ENCODE data around the gene UBR4.

DNA sequence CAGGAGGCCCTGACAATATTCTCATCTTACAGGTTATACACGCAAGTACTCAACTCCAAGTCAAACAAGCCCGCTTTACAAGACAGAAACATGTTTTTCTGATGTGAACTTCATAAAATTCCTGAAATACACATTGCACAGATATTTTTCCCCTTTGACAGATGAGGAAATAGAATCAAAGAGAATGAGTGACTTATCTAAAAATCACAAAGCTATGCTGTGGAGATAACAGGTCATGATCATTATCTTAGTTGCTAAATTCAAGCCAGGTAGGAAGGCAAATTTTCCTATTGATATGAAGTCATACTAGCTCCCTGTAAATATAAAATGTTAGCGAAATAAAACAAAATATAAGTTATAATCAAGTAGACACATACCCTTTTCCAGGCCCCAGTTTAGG, 18.3 kb downstream of the UBR4 start:
- TF ChIP-seq POLR2A (IDR thresholded peaks at IDR 0.05; ENCODE audit: low read length), result no peak
- no peak for TF ChIP-seq GATA1 (IDR thresholded peaks at IDR 0.05; ENCODE audit: low read depth, low read length)
